Lower leg skin (tissue), 4 donors: ENCODE results near the gene WDR46. TPM values are rescaled to one million over a fixed set of nuclear protein-coding genes. Genes with fewer than 3 reads are reported as not detected.
A peak's percentile ranks its signal among the peaks of the same experiment; 100 is the strongest.

Experiments used
- DNase-seq, 2 donors: peaks; one replicate each; pipeline ENCODE4 v3.0.0-alpha.2; 2019; ENCODE audit warnings: low spot score in 2 of 2
- H3K4me3 ChIP-seq: fragments of 200-600 bp; sonication (generic); 2 replicates; pipeline ENCODE4 v1.5.1; 2017; ENCODE audit warnings: mild to moderate bottlenecking, low read depth; ENCODE audit not compliant: poor library complexity, severe bottlenecking
- POLR2A ChIP-seq, 2 donors: fragments of 450-650 bp; IDR thresholded peaks; one replicate each; pipeline ENCODE4 v1.6.1; 2016 to 2017; ENCODE audit warnings: antibody characterized with exemption in 2 of 2, mild to moderate bottlenecking in 1 of 2, moderate library complexity in 1 of 2
- WGBS, 2 donors: methylation state at CpG; one replicate each; pipeline ENCODE4 v1.1.5; 2018; 5-methylcytosine and 5-hydroxymethylcytosine counted together
- intact Hi-C: fragments of 100-400 bp; cut with DNase I; formaldehyde crosslinking; loops from one replicate; pipeline ENCODE4 v1.15.0; 2023; ENCODE audit warnings: low total_unique reads
- total RNA-seq, 4 donors: library from RNA; depleted of rRNA; stranded (reverse); fragments of >200 nt; gene quantifications; one replicate each; pipeline ENCODE4 v1.1.0, GENCODE V29; 2016
- TF ChIP-seq, protein P1 (sequence below), 3 donors: fragments of 450-650 bp; IDR thresholded peaks; one replicate each; pipeline ENCODE4 v1.5.1; 2016; ENCODE audit warnings: antibody characterized with exemption in 3 of 3, mild to moderate bottlenecking in 3 of 3, moderate library complexity in 2 of 3

The WDR46 gene
- total RNA-seq, 4 donors from 2014 or later, result 38.4 to 57.2 (median 47.0) TPM

- no peak overlapping the region for H3K4me3 ChIP-seq
- 84 to 86% methylated on average over 15 of the region's 15 CpGs for WGBS, 2 donors
- intact Hi-C loops, result no loop called here
- TF ChIP-seq, protein P1, sequence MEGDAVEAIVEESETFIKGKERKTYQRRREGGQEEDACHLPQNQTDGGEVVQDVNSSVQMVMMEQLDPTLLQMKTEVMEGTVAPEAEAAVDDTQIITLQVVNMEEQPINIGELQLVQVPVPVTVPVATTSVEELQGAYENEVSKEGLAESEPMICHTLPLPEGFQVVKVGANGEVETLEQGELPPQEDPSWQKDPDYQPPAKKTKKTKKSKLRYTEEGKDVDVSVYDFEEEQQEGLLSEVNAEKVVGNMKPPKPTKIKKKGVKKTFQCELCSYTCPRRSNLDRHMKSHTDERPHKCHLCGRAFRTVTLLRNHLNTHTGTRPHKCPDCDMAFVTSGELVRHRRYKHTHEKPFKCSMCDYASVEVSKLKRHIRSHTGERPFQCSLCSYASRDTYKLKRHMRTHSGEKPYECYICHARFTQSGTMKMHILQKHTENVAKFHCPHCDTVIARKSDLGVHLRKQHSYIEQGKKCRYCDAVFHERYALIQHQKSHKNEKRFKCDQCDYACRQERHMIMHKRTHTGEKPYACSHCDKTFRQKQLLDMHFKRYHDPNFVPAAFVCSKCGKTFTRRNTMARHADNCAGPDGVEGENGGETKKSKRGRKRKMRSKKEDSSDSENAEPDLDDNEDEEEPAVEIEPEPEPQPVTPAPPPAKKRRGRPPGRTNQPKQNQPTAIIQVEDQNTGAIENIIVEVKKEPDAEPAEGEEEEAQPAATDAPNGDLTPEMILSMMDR (IDR thresholded peaks at IDR 0.05), result no peak
- no peak for TF ChIP-seq POLR2A (IDR thresholded peaks at IDR 0.05)
- no peak for DNase-seq
Measured at GRCh38 chr6:33295621-33296369, 6.8 kb upstream of the WDR46 start.

DNA sequence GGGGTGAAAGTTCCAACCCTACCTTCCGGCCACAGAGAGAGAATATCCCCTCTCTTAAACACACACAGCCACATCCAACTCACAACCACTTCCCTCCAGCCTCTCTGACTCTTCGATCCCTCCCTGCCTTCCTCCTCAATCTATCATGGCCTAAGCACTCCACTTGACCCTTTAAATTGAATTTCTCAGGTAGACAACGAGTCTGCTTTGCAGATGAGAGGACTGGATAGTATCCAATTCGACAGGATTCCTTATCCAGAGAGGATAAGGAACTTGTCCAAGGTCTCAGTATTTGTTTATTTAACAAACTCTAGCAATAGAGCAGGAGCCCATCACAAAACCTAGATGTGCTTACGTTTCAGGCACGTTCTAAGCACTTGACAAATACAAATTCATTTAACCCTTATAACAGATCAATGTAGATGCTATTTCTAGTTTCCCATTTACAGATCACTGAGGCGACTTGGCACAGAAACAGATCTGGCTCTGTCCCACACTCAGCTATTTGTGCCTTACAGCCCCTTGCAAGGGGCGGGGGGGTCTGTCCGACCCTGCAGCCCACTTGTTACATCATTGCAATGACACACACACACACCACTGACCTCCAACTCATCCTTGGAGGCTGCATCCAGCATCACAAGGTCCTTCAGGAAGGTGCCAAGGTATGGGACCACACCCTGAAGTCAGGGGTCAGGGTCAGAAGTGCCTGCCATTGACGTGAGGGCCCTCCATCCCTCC is 5.2 kb upstream of the WDR46 start:
- intact Hi-C loops, result loop anchor here (5.0 kb wide), 1 partner anchor 877 kb away; no protein-coding TSS in a partner anchor
- no peak for TF ChIP-seq POLR2A (IDR thresholded peaks at IDR 0.05)
- TF ChIP-seq, protein P1 (IDR thresholded peaks at IDR 0.05), result no peak
- no peak overlapping the region for H3K4me3 ChIP-seq
- WGBS, 2 donors, result 68 to 69% methylated on average over 10 of the region's 10 CpGs
- no peak for DNase-seq

- 86% methylated on average over 16 of the region's 16 CpGs for WGBS, 2 donors
Measured at GRCh38 chr6:33292996-33293682, 4.1 kb upstream of the WDR46 start.

GRCh38 chr6:33290459-33290858 is 1.4 kb upstream of the WDR46 start:
- intact Hi-C loops, result loop anchor here (5.0 kb wide), 1 partner anchor 873 kb away; no protein-coding TSS in a partner anchor
- no peak overlapping the region for H3K4me3 ChIP-seq
- TF ChIP-seq, protein P1 (IDR thresholded peaks at IDR 0.05), result no peak
- no peak for TF ChIP-seq POLR2A (IDR thresholded peaks at IDR 0.05)
- 66 to 69% methylated on average over 7 of the region's 7 CpGs for WGBS, 2 donors
- DNase-seq, result no peak

More at GRCh38 chr6:33292996-33293682, 4.1 kb upstream of the WDR46 start:
- intact Hi-C loops, result loop anchor here (5.0 kb wide), 1 partner anchor 876 kb away; no protein-coding TSS in a partner anchor
- no peak for TF ChIP-seq POLR2A (IDR thresholded peaks at IDR 0.05)
- TF ChIP-seq, protein P1 (IDR thresholded peaks at IDR 0.05), result no peak
- no peak overlapping the region for H3K4me3 ChIP-seq
- no peak for DNase-seq

GRCh38 chr6:33289784-33290315 is 811 bp upstream of the WDR46 start:
- TF ChIP-seq POLR2A (IDR thresholded peaks at IDR 0.05), result no peak
- TF ChIP-seq, protein P1 (IDR thresholded peaks at IDR 0.05), result no peak
- 3 to 5% methylated on average over 14 of the region's 14 CpGs for WGBS, 2 donors
- DNase-seq, result no peak
- intact Hi-C loops, result loop anchor here (5.0 kb wide), 1 partner anchor 873 kb away; no protein-coding TSS in a partner anchor
- peak overlapping the region; percentile 56 for H3K4me3 ChIP-seq
